Spleen (tissue), 11 donors: Measurements from ENCODE around the gene CD83. TPM values are rescaled to one million over a fixed set of nuclear protein-coding genes. Genes with fewer than 3 reads are reported as not detected.

Experiments
- DNase-seq: peaks from one replicate; pipeline ENCODE4 v3.0.0-alpha.2; 2020
- H3K27ac ChIP-seq, 8 donors: fragments of 200-600 bp; sonication (generic) in 7 of 8; 1 replicate in 4 of 8; 2 replicates in 4 of 8; pipeline versions ENCODE4 v1.5.0 to v1.8.0; 2016 to 2021; ENCODE audit warnings: inconsistent platforms in 4 of 8, mild to moderate bottlenecking in 4 of 8, moderate library complexity in 1 of 8
- H3K27me3 ChIP-seq, 7 donors: fragments of 200-600 bp; sonication (generic) in 6 of 7; replicated peaks in 1 of 7; 1 replicate in 4 of 7; 2 replicates in 3 of 7; pipeline versions ENCODE4 v1.5.0 to v1.8.0; 2016 to 2021; ENCODE audit warnings: inconsistent platforms in 3 of 7, mild to moderate bottlenecking in 1 of 7
- H3K36me3 ChIP-seq, 6 donors: fragments of 200-600 bp; sonication (generic) in 5 of 6; 1 replicate in 4 of 6; 2 replicates in 2 of 6; pipeline versions ENCODE4 v1.5.0 to v1.8.0; 2016 to 2021; ENCODE audit warnings: inconsistent platforms in 2 of 6
- H3K4me1 ChIP-seq, 6 donors: fragments of 200-600 bp; sonication (generic) in 5 of 6; 1 replicate in 3 of 6; 2 replicates in 3 of 6; pipeline versions ENCODE4 v1.5.0 to v1.8.0; 2016 to 2021; ENCODE audit warnings: inconsistent platforms in 3 of 6
- H3K4me3 ChIP-seq, 8 donors: fragments of 200-600 bp; sonication (generic) in 7 of 8; 1 replicate in 4 of 8; 2 replicates in 4 of 8; pipeline versions ENCODE4 v1.5.0 to v1.8.0; 2016 to 2021; ENCODE audit warnings: inconsistent platforms in 4 of 8, mild to moderate bottlenecking in 4 of 8, moderate library complexity in 2 of 8
- H3K9me3 ChIP-seq, 8 donors: fragments of 200-600 bp; sonication (generic) in 7 of 8; 1 replicate in 4 of 8; 2 replicates in 4 of 8; pipeline versions ENCODE4 v1.5.0 to v1.8.0; 2016 to 2021; ENCODE audit warnings: inconsistent platforms in 4 of 8
- CTCF ChIP-seq, 11 experiments: fragments of 200-600 bp in 7 of 11; fragments of 450-650 bp in 4 of 11; sonication (generic) in 4 of 11; IDR thresholded peaks in 8 of 11; conservative IDR thresholded peaks in 3 of 11; 1 replicate in 7 of 11; 2 replicates in 4 of 11; pipeline versions ENCODE4 v1.4.0 to v1.8.0; 2016 to 2021; ENCODE audit warnings: antibody characterized with exemption in 11 of 11, inconsistent platforms in 4 of 11, mild to moderate bottlenecking in 1 of 11
- POLR2A ChIP-seq, 3 donors: fragments of 450-650 bp; IDR thresholded peaks; one replicate each; pipeline ENCODE4 v1.5.1; 2017; ENCODE audit warnings: antibody characterized with exemption in 3 of 3, mild to moderate bottlenecking in 1 of 3
- POLR2AphosphoS5 ChIP-seq, 3 donors: sonication (generic); formaldehyde crosslinking; IDR thresholded peaks; one replicate each; pipeline ENCODE4 v1.5.1; 2017; ENCODE audit warnings: antibody characterized with exemption in 3 of 3
- WGBS, 5 donors: extraction: QIAGEN DNeasy Blood & Tissue Kit in 3 of 5; methylation state at CpG; one replicate each; pipeline versions ENCODE4 v1.1.5 to v1.1.7; 2013 to 2018; 5-methylcytosine and 5-hydroxymethylcytosine counted together
- intact Hi-C: fragments of 100-400 bp; cut with DNase I; formaldehyde crosslinking; loops from one replicate; pipeline ENCODE4 v1.15.0; 2023; ENCODE audit warnings: low total_unique reads
- polyA plus RNA-seq, 3 donors: library from polyadenylated mRNA; stranded (reverse); fragments of 200-250 nt; gene quantifications; one replicate each; pipeline ENCODE4 v1.2.1, GENCODE V29; 2013
- small RNA-seq, 4 donors: library from RNA; depleted of rRNA; stranded (forward); fragments of <200 nt; gene quantifications; one replicate each; pipeline ENCODE3, GENCODE V24; 2016
- total RNA-seq, 7 donors: library from RNA; depleted of rRNA in 3 of 7; stranded (reverse); fragments of >200 nt in 3 of 7; fragmentation: NEBNext Ultra II Directional in 4 of 7; extraction: Animal tissue kit (Norgen Biotek cat#: 25700) in 4 of 7; gene quantifications; one replicate each; pipeline versions ENCODE4 v1.1.0 to v1.2.1, GENCODE V29; 2016 to 2021
- donor health status: healthy with polysubstance abuse.
- donor health status: DM: no; HTN: no; CAD: no; lungs with moderate emphysema.
- donor health status: DM: no; HTN: no; CAD: no.
- donor health status: Bipolar disorder and iron deficiency.
- donor health status: healthy.
- donor health status: DM: no; HTN: no; CAD: no.
- donor health status: DM: yes; HTN: yes; CAD: no.

The CD83 gene
- total and polyA plus RNA-seq, 10 donors: 11.7 to 51.5 (median 22.6) TPM

GRCh38 chr6:14177413-14178082 is 60.0 kb downstream of the CD83 start:
- H3K4me1 ChIP-seq: peaks cover 0 to 5% (median 0%) of the 10 kb centered on the region in 6 donors
- 84 to 93% (median 90%) methylated on average over 6 of the region's 6 CpGs for WGBS, 5 donors
- TF ChIP-seq CTCF (IDR thresholded peaks at IDR 0.05 in 8 of 11, conservative IDR thresholded peaks at IDR 0.05 in 3 of 11): no peak
- no peak for DNase-seq
- H3K36me3 ChIP-seq: no peaks in the 10 kb centered on the region
- H3K4me3 ChIP-seq: no peak overlapping the region
- H3K9me3 ChIP-seq: peaks cover 0 to 5% (median 1%) of the 10 kb centered on the region in 8 donors
- no peaks in the 10 kb centered on the region for H3K27me3 ChIP-seq
- intact Hi-C loops: no loop called here
- H3K27ac ChIP-seq: no peak overlapping the region

- intact Hi-C loops: no loop called here
- Histone ChIP-seq H3K27me3 (no peaks in the 10 kb centered on the region), H3K4me3 (no peak overlapping the region), H3K27ac (no peak overlapping the region), H3K4me1 (peaks cover 0 to 5% (median 0%) of the 10 kb centered on the region in 6 donors), H3K9me3 (no peaks in the 10 kb centered on the region), H3K36me3 (no peaks in the 10 kb centered on the region)
- no peak for DNase-seq
- TF ChIP-seq CTCF (IDR thresholded peaks at IDR 0.05 in 8 of 11, conservative IDR thresholded peaks at IDR 0.05 in 3 of 11) (no peak), POLR2A (IDR thresholded peaks at IDR 0.05) (no peak), POLR2AphosphoS5 (IDR thresholded peaks at IDR 0.05) (no peak)
- 87 to 98% (median 94%) methylated on average over 5 of the region's 5 CpGs for WGBS, 5 donors
These were observed 60.5 kb downstream of the CD83 start for GRCh38 chr6:14178083-14178445.

- Histone ChIP-seq H3K9me3 (no peaks in the 10 kb centered on the region), H3K27ac (no peak overlapping the region), H3K4me1 (no peaks in the 10 kb centered on the region), H3K4me3 (no peak overlapping the region), H3K27me3 (no peaks in the 10 kb centered on the region), H3K36me3 (no peaks in the 10 kb centered on the region)
- 77 to 82% (median 80%) methylated on average over 2 of the region's 2 CpGs for WGBS, 5 donors
- intact Hi-C loops: no loop called here
- no peak for TF ChIP-seq POLR2AphosphoS5 (IDR thresholded peaks at IDR 0.05)
- TF ChIP-seq CTCF (IDR thresholded peaks at IDR 0.05 in 8 of 11, conservative IDR thresholded peaks at IDR 0.05 in 3 of 11): no peak
- TF ChIP-seq POLR2A (IDR thresholded peaks at IDR 0.05): no peak
- DNase-seq: no peak
These were observed 63.0 kb downstream of the CD83 start for GRCh38 chr6:14180609-14181008.

- Histone ChIP-seq H3K27me3 (no peaks in the 10 kb centered on the region), H3K4me3 (no peak overlapping the region), H3K4me1 (no peaks in the 10 kb centered on the region), H3K9me3 (no peaks in the 10 kb centered on the region), H3K27ac (no peak overlapping the region), H3K36me3 (no peaks in the 10 kb centered on the region)
- no peak for DNase-seq
- intact Hi-C loops: no loop called here
- TF ChIP-seq POLR2A (IDR thresholded peaks at IDR 0.05): no peak
- TF ChIP-seq POLR2AphosphoS5 (IDR thresholded peaks at IDR 0.05): no peak
- TF ChIP-seq CTCF (IDR thresholded peaks at IDR 0.05 in 8 of 11, conservative IDR thresholded peaks at IDR 0.05 in 3 of 11): no peak
- 20 to 92% (median 66%) methylated on average over 1 of the region's 1 CpG for WGBS, 5 donors
These were observed 65.3 kb downstream of the CD83 start for GRCh38 chr6:14182916-14183315.

Small RNA genes lying within 50 kb of the gene (small RNA-seq; reads per million reads assigned to genes)
- 0 reads per million in 4 donors for gene RNU7-133P

Other genes with a start within 250 kb of the CD83 start
- 1 to 10 TPM in 2 of 7 donors, under 1 TPM in 3, not detected in 2; 0.30 to 3.6 (median 0.63) TPM for gene RNF182, start 192.8 kb upstream of the CD83 start, total RNA-seq
- gene RNF182, start 192.8 kb upstream of the CD83 start, polyA plus RNA-seq: under 1 TPM in 2 of 3 donors, not detected in 1; 0.02 to 0.03 TPM